ENCODE results near the gene KRTAP5-1. TPM values are rescaled to one million over a fixed set of nuclear protein-coding genes. Genes with fewer than 3 reads are reported as not detected.

Gene KRTAP5-1
- total RNA-seq, 1 donor from 2014 or later: not detected

DNA sequence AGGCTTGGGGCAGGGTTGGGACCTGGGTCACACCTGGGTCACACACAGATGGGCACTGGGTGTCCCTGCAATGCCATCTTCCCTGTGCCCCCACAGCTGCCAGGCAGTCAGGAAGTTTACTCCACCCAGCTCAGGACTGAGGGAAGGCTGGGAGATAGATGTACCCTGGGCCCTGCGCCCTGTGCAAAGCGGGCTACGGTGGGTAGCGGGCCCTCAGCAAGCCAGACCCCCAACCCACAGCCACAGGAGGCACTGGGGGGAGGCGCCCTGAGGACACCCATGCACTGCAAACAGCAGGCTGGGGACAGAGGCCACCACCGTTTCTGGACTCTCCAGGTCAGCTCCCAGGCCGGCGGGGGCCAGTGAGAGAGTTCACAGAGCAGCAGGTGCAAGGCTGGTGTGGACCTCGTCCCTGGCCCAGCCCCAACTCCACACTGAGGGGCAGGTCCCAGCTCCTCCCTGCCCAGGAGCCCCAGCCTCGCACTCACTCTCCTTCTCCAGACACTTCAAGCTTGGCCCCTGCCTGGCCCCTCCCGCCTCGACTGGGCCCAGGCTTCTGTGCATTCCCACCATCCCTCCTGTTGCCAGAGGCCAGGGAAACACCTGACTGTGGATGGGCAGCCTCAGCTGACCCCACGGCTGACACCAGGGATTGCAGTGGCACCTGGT is 17.9 kb downstream of the KRTAP5-1 start:
- peaks cover 14% of the 10 kb centered on the region for H3K27me3 Mint-ChIP-seq (ENCODE audit: insufficient read depth)
- no peaks in the 10 kb centered on the region for H3K9me3 Mint-ChIP-seq
- H3K36me3 Mint-ChIP-seq (ENCODE audit: low read depth): no peaks in the 10 kb centered on the region
- intact Hi-C loops (cut with micrococcal nuclease): no loop called here
- no peak overlapping the region for H3K4me3 Mint-ChIP-seq
- no peak for DNase-seq (ENCODE audit: low spot score)
- H3K27ac Mint-ChIP-seq: no peak overlapping the region
- H3K4me1 Mint-ChIP-seq (ENCODE audit: low read depth): no peaks in the 10 kb centered on the region

DNA sequence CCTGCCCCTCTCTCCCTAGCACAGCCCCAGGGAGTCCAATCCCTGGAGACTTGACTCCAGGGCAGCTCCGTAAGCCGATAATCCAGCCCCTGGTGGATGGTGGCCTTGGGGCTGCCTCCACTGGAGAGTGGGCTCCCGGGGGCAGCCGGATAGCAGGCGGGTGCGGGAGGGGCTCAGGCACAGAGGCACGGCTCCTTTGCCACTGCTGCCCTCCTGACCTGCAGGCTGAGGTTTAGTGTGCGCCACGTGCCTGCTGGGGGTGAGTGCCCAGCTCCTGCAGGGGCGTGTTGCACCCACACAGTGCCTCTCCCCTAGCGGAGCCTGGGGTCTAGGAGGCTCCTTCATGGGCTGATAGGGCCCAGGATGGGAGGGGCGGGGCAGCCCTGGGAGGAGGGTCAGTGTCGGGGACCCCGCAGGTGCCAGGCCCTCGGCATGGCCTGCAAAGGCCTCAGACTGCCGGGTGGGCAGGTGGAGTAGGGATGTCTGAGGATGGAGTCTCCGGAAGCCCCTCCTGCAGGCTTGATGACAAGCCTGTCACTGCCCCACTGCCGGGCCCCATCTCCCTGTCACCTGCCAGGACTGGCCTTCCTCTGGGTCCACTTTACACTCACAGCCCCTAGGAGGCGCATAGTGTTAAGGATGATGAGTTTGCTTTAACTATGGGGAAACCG is 18.6 kb downstream of the KRTAP5-1 start:
- Mint-ChIP-seq H3K4me3 (no peak overlapping the region), H3K27ac (no peak overlapping the region), H3K27me3 (ENCODE audit: insufficient read depth) (peaks cover 14% of the 10 kb centered on the region), H3K36me3 (ENCODE audit: low read depth) (no peaks in the 10 kb centered on the region), H3K9me3 (no peaks in the 10 kb centered on the region), H3K4me1 (ENCODE audit: low read depth) (no peaks in the 10 kb centered on the region)
- DNase-seq (ENCODE audit: low spot score): no peak
- intact Hi-C loops (cut with micrococcal nuclease): no loop called here

DNA sequence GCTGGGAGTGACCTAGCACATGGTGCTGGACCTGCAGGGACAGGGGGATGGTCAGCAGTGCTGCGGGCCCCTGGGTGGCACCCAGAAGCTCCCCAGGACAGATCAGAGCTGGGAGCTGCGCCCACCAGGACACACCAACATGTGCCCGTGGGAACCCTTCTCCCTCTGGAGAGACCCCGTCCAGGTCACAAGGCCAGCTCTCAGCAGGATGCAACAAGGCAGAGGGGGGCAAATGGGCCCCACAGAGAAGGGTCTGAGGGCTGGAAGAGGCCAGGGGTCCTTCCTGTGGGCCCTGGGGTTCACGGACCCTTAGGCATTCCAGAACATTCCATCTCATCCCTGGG is 19.2 kb downstream of the KRTAP5-1 start:
- peaks cover 12% of the 10 kb centered on the region for H3K27me3 Mint-ChIP-seq (ENCODE audit: insufficient read depth)
- no peak overlapping the region for H3K27ac Mint-ChIP-seq
- no peak for DNase-seq (ENCODE audit: low spot score)
- H3K9me3 Mint-ChIP-seq: no peaks in the 10 kb centered on the region
- H3K36me3 Mint-ChIP-seq (ENCODE audit: low read depth): no peaks in the 10 kb centered on the region
- no peaks in the 10 kb centered on the region for H3K4me1 Mint-ChIP-seq (ENCODE audit: low read depth)
- no peak overlapping the region for H3K4me3 Mint-ChIP-seq
- intact Hi-C loops (cut with micrococcal nuclease): no loop called here

DNA sequence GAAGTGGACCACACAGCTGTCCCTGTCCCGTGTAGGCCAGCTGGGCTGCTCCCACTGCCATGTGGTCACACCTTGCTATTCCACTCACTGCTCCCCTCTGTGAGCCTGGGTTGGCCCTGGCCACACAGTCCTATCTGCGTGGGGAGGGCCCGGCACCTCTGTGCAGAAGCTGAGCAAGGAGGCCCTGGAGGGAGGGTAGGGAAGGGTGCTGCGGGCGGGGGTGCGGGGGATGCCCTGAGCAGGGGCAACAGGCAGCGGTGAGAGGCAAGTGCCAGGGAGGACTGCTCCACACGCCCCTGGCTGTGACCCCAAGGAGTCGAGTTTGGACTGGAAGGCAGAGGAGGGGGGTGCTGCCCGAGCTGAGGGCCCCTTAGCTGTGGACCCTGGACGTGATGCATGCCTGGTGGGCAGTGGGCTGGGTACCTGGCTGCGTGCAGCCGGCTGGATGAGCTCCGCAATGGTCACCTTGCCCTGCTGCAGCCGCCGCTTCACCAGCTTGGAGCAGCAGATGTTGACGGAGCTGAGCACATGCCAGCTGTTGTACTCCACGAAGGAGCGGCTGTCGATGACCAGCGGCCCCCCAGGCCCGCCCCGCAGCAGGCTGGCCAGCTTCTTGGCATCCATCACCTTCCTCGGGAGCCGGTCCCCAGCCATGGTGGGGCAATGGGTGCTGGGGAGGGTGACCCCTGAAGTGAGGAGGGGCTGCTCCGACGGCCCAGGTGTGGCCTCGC is 19.7 kb downstream of the KRTAP5-1 start:
- Mint-ChIP-seq H3K27me3 (ENCODE audit: insufficient read depth) (peaks cover 9% of the 10 kb centered on the region), H3K9me3 (no peaks in the 10 kb centered on the region), H3K36me3 (ENCODE audit: low read depth) (no peaks in the 10 kb centered on the region), H3K4me1 (ENCODE audit: low read depth) (no peaks in the 10 kb centered on the region), H3K27ac (no peak overlapping the region), H3K4me3 (no peak overlapping the region)
- intact Hi-C loops (cut with micrococcal nuclease): no loop called here
- no peak for DNase-seq (ENCODE audit: low spot score)

DNA sequence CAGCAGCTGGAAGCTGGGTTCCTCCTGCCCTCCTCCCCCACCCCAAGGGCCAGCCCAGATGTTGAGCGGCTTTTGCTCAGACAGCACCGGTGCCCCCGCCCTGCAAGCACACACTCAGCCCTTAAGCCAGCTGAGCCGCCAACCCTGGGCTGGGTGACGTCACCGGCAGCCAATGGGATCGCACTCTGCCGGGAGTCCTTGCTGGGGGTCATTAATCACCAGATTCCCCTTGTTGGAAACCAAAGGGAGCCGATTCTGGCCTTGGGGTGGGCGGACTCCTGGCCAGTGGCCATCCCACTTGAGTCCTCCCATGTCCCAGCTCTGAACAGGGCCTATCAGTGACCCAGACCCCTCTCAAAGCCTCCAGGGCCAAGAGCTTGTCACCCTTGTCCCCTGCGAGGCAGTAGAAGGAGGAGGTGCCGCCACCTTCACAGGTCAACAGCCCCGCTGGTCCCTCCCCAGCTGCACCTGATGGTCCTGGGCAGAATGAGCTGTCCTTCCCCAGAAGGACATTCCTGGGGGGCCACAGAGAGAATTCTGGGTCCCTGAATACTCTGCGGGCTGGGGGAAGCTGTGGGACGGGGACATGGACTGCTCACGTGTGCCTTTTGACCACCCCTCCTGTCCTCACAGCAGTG is 20.4 kb downstream of the KRTAP5-1 start:
- no peaks in the 10 kb centered on the region for H3K9me3 Mint-ChIP-seq
- H3K27ac Mint-ChIP-seq: no peak overlapping the region
- no peaks in the 10 kb centered on the region for H3K4me1 Mint-ChIP-seq (ENCODE audit: low read depth)
- peaks cover 5% of the 10 kb centered on the region for H3K27me3 Mint-ChIP-seq (ENCODE audit: insufficient read depth)
- H3K36me3 Mint-ChIP-seq (ENCODE audit: low read depth): no peaks in the 10 kb centered on the region
- DNase-seq (ENCODE audit: low spot score): no peak
- intact Hi-C loops (cut with micrococcal nuclease): no loop called here
- no peak overlapping the region for H3K4me3 Mint-ChIP-seq

DNA sequence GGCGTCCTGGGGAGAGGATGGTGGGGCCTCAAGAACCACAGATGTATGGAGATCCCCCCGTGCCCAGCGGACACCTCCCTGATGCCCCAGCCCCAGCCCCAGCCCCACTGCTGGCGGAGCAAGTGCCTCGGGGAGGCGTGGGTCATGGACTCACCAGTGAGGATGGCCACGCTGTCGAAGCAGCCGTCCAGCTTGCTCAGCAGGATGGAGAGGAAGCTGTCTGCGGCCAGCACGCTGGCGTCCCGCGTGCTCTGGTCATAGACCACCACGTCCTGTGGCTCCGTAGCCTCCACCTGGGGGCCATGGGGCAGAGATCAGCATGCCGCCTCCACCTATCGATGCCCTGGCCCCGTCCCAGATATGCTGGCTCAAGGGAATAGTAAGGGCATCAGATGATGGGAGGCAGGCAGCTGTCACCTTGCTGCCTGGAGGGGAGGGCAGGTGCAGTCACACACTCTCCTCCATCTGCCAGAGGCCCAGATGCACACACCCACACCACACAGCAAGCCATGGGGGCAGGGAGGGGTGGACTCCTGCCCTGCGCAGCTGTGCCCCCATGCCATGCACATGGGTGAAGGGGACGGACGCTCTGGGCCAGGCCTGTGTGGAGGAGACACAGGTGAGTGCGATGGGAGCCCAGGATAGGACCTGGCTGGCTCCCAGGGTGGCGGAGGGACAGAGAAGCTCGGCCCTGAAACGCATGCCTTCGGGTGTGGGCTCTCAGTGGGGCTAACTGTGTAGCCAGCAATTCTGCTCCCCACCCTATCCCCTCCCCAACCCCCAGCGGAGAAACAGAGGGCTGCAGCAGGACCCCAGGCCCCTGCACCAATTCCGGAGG is 21.2 kb downstream of the KRTAP5-1 start:
- Mint-ChIP-seq H3K36me3 (ENCODE audit: low read depth) (no peaks in the 10 kb centered on the region), H3K4me1 (ENCODE audit: low read depth) (no peaks in the 10 kb centered on the region), H3K27ac (no peak overlapping the region), H3K4me3 (no peak overlapping the region), H3K9me3 (no peaks in the 10 kb centered on the region), H3K27me3 (ENCODE audit: insufficient read depth) (no peaks in the 10 kb centered on the region)
- intact Hi-C loops (cut with micrococcal nuclease): no loop called here
- no peak for DNase-seq (ENCODE audit: low spot score)

DNA sequence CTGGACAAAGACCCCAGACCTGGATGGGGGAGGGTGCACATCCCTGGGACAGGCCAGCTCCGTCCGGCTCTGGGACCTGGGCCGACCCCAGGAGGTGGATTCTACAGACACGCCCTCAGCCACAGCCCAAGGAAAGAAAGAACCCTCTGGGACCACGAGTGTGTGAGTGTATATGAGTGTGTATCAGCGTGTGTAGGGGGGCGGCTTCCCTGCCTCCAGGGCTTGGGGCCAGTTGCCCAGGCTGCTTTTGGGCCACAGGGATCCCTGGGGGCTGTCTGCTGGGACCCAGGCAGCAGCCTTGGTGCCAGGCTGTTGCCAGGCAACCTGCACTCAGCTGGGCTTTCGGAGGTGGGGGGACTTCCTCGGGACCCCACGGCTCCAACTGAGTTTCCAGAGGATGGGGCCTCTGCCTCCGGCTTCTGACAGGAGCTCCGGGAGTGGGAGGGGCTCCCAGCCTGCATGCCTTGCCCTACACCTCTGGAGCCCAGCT is 21.9 kb downstream of the KRTAP5-1 start:
- Mint-ChIP-seq H3K27me3 (ENCODE audit: insufficient read depth) (no peaks in the 10 kb centered on the region), H3K9me3 (no peaks in the 10 kb centered on the region), H3K4me3 (no peak overlapping the region), H3K4me1 (ENCODE audit: low read depth) (no peaks in the 10 kb centered on the region), H3K36me3 (ENCODE audit: low read depth) (no peaks in the 10 kb centered on the region), H3K27ac (no peak overlapping the region)
- no peak for DNase-seq (ENCODE audit: low spot score)
- intact Hi-C loops (cut with micrococcal nuclease): no loop called here

DNA sequence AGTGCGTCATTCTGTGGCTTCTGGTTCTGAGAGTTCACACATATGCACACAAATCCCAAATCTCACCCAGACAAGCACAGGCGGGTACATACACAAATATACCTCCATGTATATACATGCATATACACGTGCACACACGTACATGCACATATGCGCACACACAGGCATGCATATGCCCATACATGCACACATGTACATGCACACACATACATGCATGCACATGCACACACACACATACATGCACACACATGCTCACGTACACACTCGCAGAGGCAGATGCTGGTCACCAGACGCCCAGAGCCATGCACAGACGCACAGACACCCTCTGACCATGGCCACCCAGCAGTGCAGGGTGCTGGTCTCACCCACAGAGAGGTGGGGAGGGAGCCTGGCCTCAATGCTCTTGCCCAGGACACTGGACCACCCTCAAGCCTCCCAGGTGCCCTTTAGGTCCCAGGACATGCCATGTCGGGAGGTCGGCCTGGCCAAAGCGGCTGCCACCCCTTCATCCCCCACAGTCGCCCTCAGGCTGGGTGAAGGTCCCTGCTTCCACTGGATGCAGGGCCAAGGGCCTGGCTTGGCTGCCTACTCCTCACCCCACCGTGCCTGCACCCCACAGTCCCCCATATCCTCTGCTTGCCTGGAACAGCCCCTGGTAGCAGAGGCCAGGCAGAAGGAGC is 22.5 kb downstream of the KRTAP5-1 start:
- DNase-seq (ENCODE audit: low spot score): no peak
- Mint-ChIP-seq H3K9me3 (no peaks in the 10 kb centered on the region), H3K27me3 (ENCODE audit: insufficient read depth) (no peaks in the 10 kb centered on the region), H3K27ac (no peak overlapping the region), H3K4me1 (ENCODE audit: low read depth) (no peaks in the 10 kb centered on the region), H3K4me3 (no peak overlapping the region), H3K36me3 (ENCODE audit: low read depth) (no peaks in the 10 kb centered on the region)
- intact Hi-C loops (cut with micrococcal nuclease): no loop called here

DNA sequence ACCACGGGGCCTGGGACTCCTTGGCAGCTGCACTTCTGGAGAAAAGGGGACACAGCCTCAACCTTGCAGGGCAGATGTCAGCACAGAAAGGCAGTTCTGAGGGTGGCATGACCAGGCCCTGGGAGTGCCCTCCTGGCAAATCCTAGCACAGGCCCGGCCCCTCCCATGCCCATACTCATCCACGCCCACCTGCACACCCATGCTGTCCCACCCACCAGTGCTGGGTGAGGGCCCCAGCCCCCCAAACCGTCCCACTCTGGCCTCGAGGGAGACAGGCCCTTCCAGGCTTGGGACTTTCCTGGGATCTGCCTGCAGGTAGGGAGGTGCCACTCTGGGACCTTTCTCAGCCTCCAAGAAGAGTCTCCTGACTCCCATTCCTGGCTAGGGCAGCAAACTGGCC is 23.1 kb downstream of the KRTAP5-1 start:
- no peak overlapping the region for H3K27ac Mint-ChIP-seq
- no peaks in the 10 kb centered on the region for H3K36me3 Mint-ChIP-seq (ENCODE audit: low read depth)
- intact Hi-C loops (cut with micrococcal nuclease): no loop called here

DNA sequence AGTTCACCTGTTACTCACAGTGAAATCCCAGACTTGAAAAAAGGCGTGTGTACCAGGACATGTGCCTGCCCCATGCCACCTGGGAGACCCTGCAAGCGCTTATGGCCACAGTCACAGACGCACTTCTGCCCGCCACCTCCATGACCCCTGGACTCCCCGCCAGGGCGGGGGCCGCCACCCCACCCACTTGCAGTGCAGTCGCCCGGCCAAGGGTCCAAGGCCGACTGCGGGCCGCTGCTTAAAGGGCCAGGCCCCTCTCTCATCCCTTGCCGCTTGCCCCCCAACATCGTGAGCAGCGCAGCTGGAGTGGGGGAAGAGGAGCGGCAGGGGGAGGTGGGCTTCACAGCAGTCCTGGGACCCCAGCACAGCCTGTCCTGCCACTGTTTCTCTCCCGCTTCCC is 23.8 kb downstream of the KRTAP5-1 start:
- no peaks in the 10 kb centered on the region for H3K9me3 Mint-ChIP-seq
- no peak overlapping the region for H3K27ac Mint-ChIP-seq
- no peak for DNase-seq (ENCODE audit: low spot score)
- H3K4me1 Mint-ChIP-seq (ENCODE audit: low read depth): no peaks in the 10 kb centered on the region
- no peak overlapping the region for H3K4me3 Mint-ChIP-seq
- H3K36me3 Mint-ChIP-seq (ENCODE audit: low read depth): no peaks in the 10 kb centered on the region
- no peaks in the 10 kb centered on the region for H3K27me3 Mint-ChIP-seq (ENCODE audit: insufficient read depth)
- intact Hi-C loops (cut with micrococcal nuclease): no loop called here

More for the DNA sequence above, 23.1 kb downstream of the KRTAP5-1 start:
- Mint-ChIP-seq H3K27me3 (ENCODE audit: insufficient read depth) (no peaks in the 10 kb centered on the region), H3K4me1 (ENCODE audit: low read depth) (no peaks in the 10 kb centered on the region), H3K9me3 (no peaks in the 10 kb centered on the region), H3K4me3 (no peak overlapping the region)
- no peak for DNase-seq (ENCODE audit: low spot score)

DNA sequence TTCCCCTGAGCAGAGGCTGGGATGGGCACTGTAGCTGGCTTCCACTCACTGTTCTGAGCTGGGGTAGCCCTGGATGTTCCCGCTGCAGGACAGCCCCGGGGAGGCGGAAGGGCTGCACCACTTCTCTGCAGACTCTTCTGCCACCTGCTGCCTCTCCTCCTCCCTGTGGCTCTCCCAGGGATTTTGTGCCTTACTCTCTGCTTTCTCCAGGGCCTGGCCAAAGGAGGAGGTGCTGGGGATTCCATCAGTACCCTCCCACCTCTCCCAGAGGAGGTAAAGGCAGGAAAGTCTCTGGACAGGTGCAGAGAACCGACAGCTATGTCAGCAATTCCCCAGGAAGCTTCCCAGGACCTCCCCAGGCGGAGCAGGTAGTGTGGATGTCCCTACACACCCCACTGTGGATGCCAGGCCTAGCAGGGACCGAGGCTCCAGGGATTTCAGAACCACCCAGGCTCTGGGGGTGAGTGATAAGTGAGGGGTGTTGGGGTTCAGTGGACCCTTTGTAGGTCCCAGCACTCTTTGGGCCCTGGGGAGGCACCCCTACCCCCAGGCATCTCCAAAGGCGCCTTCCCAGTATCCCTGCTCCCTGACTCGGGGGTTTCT is 24.3 kb downstream of the KRTAP5-1 start:
- no peaks in the 10 kb centered on the region for H3K36me3 Mint-ChIP-seq (ENCODE audit: low read depth)
- no peaks in the 10 kb centered on the region for H3K4me1 Mint-ChIP-seq (ENCODE audit: low read depth)
- no peak overlapping the region for H3K27ac Mint-ChIP-seq

More for the DNA sequence above, 24.3 kb downstream of the KRTAP5-1 start:
- no peak for DNase-seq (ENCODE audit: low spot score)
- Mint-ChIP-seq H3K27me3 (ENCODE audit: insufficient read depth) (no peaks in the 10 kb centered on the region), H3K4me3 (no peak overlapping the region), H3K9me3 (no peaks in the 10 kb centered on the region)
- intact Hi-C loops (cut with micrococcal nuclease): no loop called here
